ENCODE data around the gene DOK7. TPM values are rescaled to one million over a fixed set of nuclear protein-coding genes. Genes with fewer than 3 reads are reported as not detected.

Gene DOK7
- polyA plus RNA-seq, 1 experiment = not detected

GRCh38 chr4:3416270-3416669 is 46.8 kb upstream of the DOK7 start:
- Histone ChIP-seq H3K27me3 (ENCODE audit: control insufficient read depth, insufficient read depth, low read length) (no peaks in the 10 kb centered on the region), H3K4me3 (ENCODE audit: low read depth, low read length) (no peak overlapping the region), H3K9me3 (ENCODE audit: control insufficient read depth, insufficient read depth, low read length) (no peaks in the 10 kb centered on the region; the same call in 1 of the 2 replicates), H3K27ac (ENCODE audit: low read depth, low read length) (no peak overlapping the region)
- POLR2A ChIA-PET = no interaction called here
- CTCF ChIA-PET = no interaction called here
- TF ChIP-seq CTCF (IDR thresholded peaks at IDR 0.05; ENCODE audit: low read depth, low read length) = no peak
- DNase-seq (ENCODE audit: low read depth, low spot score) = no peak

- no peak overlapping the region for H3K27ac ChIP-seq (ENCODE audit: low read depth, low read length)
- DNase-seq (ENCODE audit: low read depth, low spot score) = no peak
- H3K27me3 ChIP-seq (ENCODE audit: control insufficient read depth, insufficient read depth, low read length) = no peaks in the 10 kb centered on the region
- CTCF ChIA-PET = no interaction called here
- no peaks in the 10 kb centered on the region; the same call in 1 of the 2 replicates for H3K9me3 ChIP-seq (ENCODE audit: control insufficient read depth, insufficient read depth, low read length)
- no peak for TF ChIP-seq CTCF (IDR thresholded peaks at IDR 0.05; ENCODE audit: low read depth, low read length)
- POLR2A ChIA-PET = no interaction called here
- no peak overlapping the region for H3K4me3 ChIP-seq (ENCODE audit: low read depth, low read length)
Observed at GRCh38 chr4:3416821-3417221, 46.3 kb upstream of the DOK7 start.

GRCh38 chr4:3417448-3417847 is 45.7 kb upstream of the DOK7 start:
- ChIA-PET CTCF (no interaction called here), POLR2A (no interaction called here)
- DNase-seq (ENCODE audit: low read depth, low spot score) = no peak
- H3K27me3 ChIP-seq (ENCODE audit: control insufficient read depth, insufficient read depth, low read length) = no peaks in the 10 kb centered on the region
- no peaks in the 10 kb centered on the region; the same call in 1 of the 2 replicates for H3K9me3 ChIP-seq (ENCODE audit: control insufficient read depth, insufficient read depth, low read length)
- H3K27ac ChIP-seq (ENCODE audit: low read depth, low read length) = no peak overlapping the region
- H3K4me3 ChIP-seq (ENCODE audit: low read depth, low read length) = no peak overlapping the region
- no peak for TF ChIP-seq CTCF (IDR thresholded peaks at IDR 0.05; ENCODE audit: low read depth, low read length)

GRCh38 chr4:3418029-3418762 is 44.9 kb upstream of the DOK7 start:
- no peak overlapping the region for H3K4me3 ChIP-seq (ENCODE audit: low read depth, low read length)
- ChIA-PET POLR2A (no interaction called here), CTCF (interaction anchor here (0.6 kb wide), 1 partner anchor 87 kb away, joined by 4 read pairs; no protein-coding TSS in a partner anchor)
- TF ChIP-seq CTCF (IDR thresholded peaks at IDR 0.05; ENCODE audit: low read depth, low read length) = no peak
- no peak for DNase-seq (ENCODE audit: low read depth, low spot score)
- H3K27me3 ChIP-seq (ENCODE audit: control insufficient read depth, insufficient read depth, low read length) = no peaks in the 10 kb centered on the region
- H3K27ac ChIP-seq (ENCODE audit: low read depth, low read length) = no peak overlapping the region
- no peaks in the 10 kb centered on the region; the same call in 1 of the 2 replicates for H3K9me3 ChIP-seq (ENCODE audit: control insufficient read depth, insufficient read depth, low read length)

- POLR2A ChIA-PET = no interaction called here
- DNase-seq (ENCODE audit: low read depth, low spot score) = no peak
- Histone ChIP-seq H3K27me3 (ENCODE audit: control insufficient read depth, insufficient read depth, low read length) (no peaks in the 10 kb centered on the region), H3K9me3 (ENCODE audit: control insufficient read depth, insufficient read depth, low read length) (no peaks in the 10 kb centered on the region; the same call in 1 of the 2 replicates), H3K27ac (ENCODE audit: low read depth, low read length) (no peak overlapping the region), H3K4me3 (ENCODE audit: low read depth, low read length) (no peak overlapping the region)
- CTCF ChIA-PET = no interaction called here
- TF ChIP-seq CTCF (IDR thresholded peaks at IDR 0.05; ENCODE audit: low read depth, low read length) = no peak
Observed at GRCh38 chr4:3419836-3420605, 43.1 kb upstream of the DOK7 start.
